Measurements from ENCODE around the gene HTRA3. TPM values are rescaled to one million over a fixed set of nuclear protein-coding genes. Genes with fewer than 3 reads are reported as not detected.

Gene HTRA3
- 1 to 10 TPM; 3.2 to 4.6 TPM for total RNA-seq
- 1.4 TPM for polyA plus RNA-seq (2013, experiment 1 of 2)
- 1.6 TPM for polyA plus RNA-seq (2013, experiment 2 of 2)
- long read RNA-seq, experiment 1, partial matches to known transcripts: 2 of 3 reads
- long read RNA-seq, experiment 1, other reads (novel, unspliced or antisense): 1 of 3 reads
- long read RNA-seq, experiment 2, transcript HTRA3-201 (9 exons, 2,541 nt): major isoform, 5 of 7 reads
- long read RNA-seq, experiment 2, partial matches to known transcripts: 0 of 7 reads
- long read RNA-seq, experiment 2, other reads (novel, unspliced or antisense): 0 of 7 reads
- long read RNA-seq, experiment 3, partial matches to known transcripts: 2 of 3 reads
- long read RNA-seq, experiment 3, other reads (novel, unspliced or antisense): 0 of 3 reads
- long read RNA-seq, experiment 4: 0 reads

DNA sequence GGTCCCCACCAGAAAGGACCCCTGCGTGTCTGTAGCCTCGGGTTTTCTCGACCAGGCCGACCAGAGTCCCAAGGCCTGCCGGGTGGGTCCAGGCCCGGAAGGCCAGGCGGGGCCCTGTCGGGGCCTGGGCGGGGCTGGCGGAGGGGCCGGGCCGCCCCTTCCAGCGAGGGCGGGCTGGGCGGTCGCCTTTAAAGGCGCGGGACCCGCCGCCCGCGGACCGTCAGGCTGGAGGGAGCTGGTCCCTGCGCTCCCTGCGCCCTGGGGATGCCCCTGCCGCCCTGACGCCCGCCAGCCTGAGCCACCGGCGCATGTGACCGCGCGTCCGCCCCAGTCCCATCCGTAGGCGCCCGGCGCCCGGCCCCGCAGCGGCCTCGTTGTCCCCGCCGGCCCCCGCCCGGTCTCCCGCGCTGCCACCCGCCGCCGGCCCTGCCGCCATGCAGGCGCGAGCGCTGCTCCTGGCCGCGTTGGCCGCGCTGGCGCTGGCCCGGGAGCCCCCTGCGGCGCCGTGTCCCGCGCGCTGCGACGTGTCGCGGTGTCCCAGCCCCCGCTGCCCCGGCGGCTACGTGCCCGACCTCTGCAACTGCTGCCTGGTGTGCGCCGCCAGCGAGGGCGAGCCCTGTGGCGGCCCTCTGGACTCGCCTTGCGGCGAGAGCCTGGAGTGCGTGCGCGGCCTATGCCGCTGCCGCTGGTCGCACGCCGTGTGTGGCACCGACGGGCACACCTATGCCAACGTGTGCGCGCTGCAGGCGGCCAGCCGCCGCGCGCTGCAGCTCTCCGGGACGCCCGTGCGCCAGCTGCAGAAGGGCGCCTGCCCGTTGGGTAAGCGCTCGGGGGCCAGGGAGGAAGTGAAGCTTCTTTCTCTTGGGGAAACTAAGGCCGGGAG is at the start of gene HTRA3:
Gene HTRA3 (plus strand): TSS at position 220 of the 883 bp plus-strand sequence. CDS start 215 bp downstream, at position 435.
- peaks cover 33% of the 10 kb centered on the region for H3K27me3 ChIP-seq (ENCODE audit: control insufficient read depth, insufficient read depth, low read length, poor library complexity, severe bottlenecking)
- peak within 1 kb of the TSS; percentile 40 for H3K4me3 Mint-ChIP-seq
- H3K36me3 Mint-ChIP-seq (ENCODE audit: low read depth): no peaks in the 10 kb centered on the region
- H3K27ac ChIP-seq (ENCODE audit: low read depth, low read length): no peak within 1 kb of the TSS
- no peak within 1 kb of the TSS for H3K9ac ChIP-seq (ENCODE audit: extremely low read depth, low read length, poor library complexity, severe bottlenecking)
- TF ChIP-seq, protein P1, sequence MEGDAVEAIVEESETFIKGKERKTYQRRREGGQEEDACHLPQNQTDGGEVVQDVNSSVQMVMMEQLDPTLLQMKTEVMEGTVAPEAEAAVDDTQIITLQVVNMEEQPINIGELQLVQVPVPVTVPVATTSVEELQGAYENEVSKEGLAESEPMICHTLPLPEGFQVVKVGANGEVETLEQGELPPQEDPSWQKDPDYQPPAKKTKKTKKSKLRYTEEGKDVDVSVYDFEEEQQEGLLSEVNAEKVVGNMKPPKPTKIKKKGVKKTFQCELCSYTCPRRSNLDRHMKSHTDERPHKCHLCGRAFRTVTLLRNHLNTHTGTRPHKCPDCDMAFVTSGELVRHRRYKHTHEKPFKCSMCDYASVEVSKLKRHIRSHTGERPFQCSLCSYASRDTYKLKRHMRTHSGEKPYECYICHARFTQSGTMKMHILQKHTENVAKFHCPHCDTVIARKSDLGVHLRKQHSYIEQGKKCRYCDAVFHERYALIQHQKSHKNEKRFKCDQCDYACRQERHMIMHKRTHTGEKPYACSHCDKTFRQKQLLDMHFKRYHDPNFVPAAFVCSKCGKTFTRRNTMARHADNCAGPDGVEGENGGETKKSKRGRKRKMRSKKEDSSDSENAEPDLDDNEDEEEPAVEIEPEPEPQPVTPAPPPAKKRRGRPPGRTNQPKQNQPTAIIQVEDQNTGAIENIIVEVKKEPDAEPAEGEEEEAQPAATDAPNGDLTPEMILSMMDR (conservative IDR thresholded peaks at IDR 0.05): peak; percentile 11
- DNase-seq: peak; percentile 84
- no peaks in the 10 kb centered on the region for H3K9me3 Mint-ChIP-seq
- H3K27me3 Mint-ChIP-seq (ENCODE audit: insufficient read depth): peaks cover 33% of the 10 kb centered on the region
- 7 to 9% methylated on average over 53 to 111 of the region's 111 CpGs for WGBS, 2 experiments (ENCODE audit: insufficient coverage in 1 of 2, insufficient read length in 1 of 2)
- peaks cover 4% of the 10 kb centered on the region for H3K4me1 Mint-ChIP-seq
- H3K9me3 ChIP-seq (ENCODE audit: control insufficient read depth, low read length): no peaks in the 10 kb centered on the region
- H3K4me3 ChIP-seq (ENCODE audit: low read length): no peak within 1 kb of the TSS
- no peaks in the 10 kb centered on the region for H3K36me3 ChIP-seq (ENCODE audit: control insufficient read depth, insufficient read depth, low read length)
- H3K4me1 ChIP-seq (ENCODE audit: control insufficient read depth, insufficient read depth, low read length): no peaks in the 10 kb centered on the region
- no peak within 1 kb of the TSS for H3K27ac Mint-ChIP-seq

- H3K9me3 Mint-ChIP-seq: no peaks in the 10 kb centered on the region
- Histone ChIP-seq H3K27ac (ENCODE audit: low read depth, low read length) (no peak overlapping the region), H3K36me3 (ENCODE audit: control insufficient read depth, insufficient read depth, low read length) (no peaks in the 10 kb centered on the region), H3K9me3 (ENCODE audit: control insufficient read depth, low read length) (no peaks in the 10 kb centered on the region), H3K27me3 (ENCODE audit: control insufficient read depth, insufficient read depth, low read length, poor library complexity, severe bottlenecking) (no peaks in the 10 kb centered on the region), H3K4me3 (ENCODE audit: low read length) (no peak overlapping the region), H3K4me1 (ENCODE audit: control insufficient read depth, insufficient read depth, low read length) (peaks cover 7% of the 10 kb centered on the region), H3K9ac (ENCODE audit: extremely low read depth, low read length, poor library complexity, severe bottlenecking) (no peak overlapping the region)
- H3K27me3 Mint-ChIP-seq (ENCODE audit: insufficient read depth): no peaks in the 10 kb centered on the region
- no peak overlapping the region for H3K27ac Mint-ChIP-seq
- peaks cover 14% of the 10 kb centered on the region for H3K4me1 Mint-ChIP-seq
- DNase-seq: no peak
- H3K4me3 Mint-ChIP-seq: no peak overlapping the region
- H3K36me3 Mint-ChIP-seq (ENCODE audit: low read depth): no peaks in the 10 kb centered on the region
- TF ChIP-seq, protein P1 (conservative IDR thresholded peaks at IDR 0.05): no peak
- 93 to 95% methylated on average over 7 of the region's 7 CpGs for WGBS, 2 experiments (ENCODE audit: insufficient coverage in 1 of 2, insufficient read length in 1 of 2)
These were observed 48.7 kb upstream of the HTRA3 start for GRCh38 chr4:8220661-8221450.

DNA sequence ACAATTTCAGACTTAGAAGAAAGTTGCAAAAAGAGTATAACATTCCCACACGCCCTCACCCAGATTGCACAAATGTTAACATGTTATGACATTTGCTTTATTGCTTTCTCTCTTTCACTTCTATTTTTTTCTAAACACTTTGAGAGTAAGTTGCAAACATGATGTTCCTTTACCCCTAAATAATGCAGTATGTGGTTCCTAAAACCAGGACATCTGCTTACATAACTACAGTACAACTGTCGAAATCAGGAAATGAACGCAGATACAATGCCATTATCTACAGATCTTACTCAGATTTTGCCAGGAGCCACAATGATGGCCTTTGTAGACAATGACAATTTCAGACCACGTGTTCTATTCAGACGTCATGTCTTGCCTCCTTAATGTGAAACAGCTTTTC is 48.1 kb upstream of the HTRA3 start:
- H3K27ac Mint-ChIP-seq: no peak overlapping the region
- peaks cover 10% of the 10 kb centered on the region for H3K4me1 ChIP-seq (ENCODE audit: control insufficient read depth, insufficient read depth, low read length)
- H3K4me3 ChIP-seq (ENCODE audit: low read length): no peak overlapping the region
- no peaks in the 10 kb centered on the region for H3K9me3 ChIP-seq (ENCODE audit: control insufficient read depth, low read length)
- no peak overlapping the region for H3K27ac ChIP-seq (ENCODE audit: low read depth, low read length)
- H3K4me3 Mint-ChIP-seq: no peak overlapping the region
- 88 to 94% methylated on average over 5 of the region's 5 CpGs for WGBS, 2 experiments (ENCODE audit: insufficient coverage in 1 of 2, insufficient read length in 1 of 2)
- H3K27me3 Mint-ChIP-seq (ENCODE audit: insufficient read depth): no peaks in the 10 kb centered on the region
- no peak for DNase-seq
- TF ChIP-seq, protein P1 (conservative IDR thresholded peaks at IDR 0.05): no peak
- no peaks in the 10 kb centered on the region for H3K27me3 ChIP-seq (ENCODE audit: control insufficient read depth, insufficient read depth, low read length, poor library complexity, severe bottlenecking)
- no peaks in the 10 kb centered on the region for H3K9me3 Mint-ChIP-seq
- no peak overlapping the region for H3K9ac ChIP-seq (ENCODE audit: extremely low read depth, low read length, poor library complexity, severe bottlenecking)
- no peaks in the 10 kb centered on the region for H3K36me3 ChIP-seq (ENCODE audit: control insufficient read depth, insufficient read depth, low read length)
- no peaks in the 10 kb centered on the region for H3K36me3 Mint-ChIP-seq (ENCODE audit: low read depth)
- peaks cover 17% of the 10 kb centered on the region for H3K4me1 Mint-ChIP-seq
